ENCODE measurements around the gene TASOR2. TPM values are rescaled to one million over a fixed set of nuclear protein-coding genes. Genes with fewer than 3 reads are reported as not detected.

The TASOR2 gene
- total RNA-seq, 1 experiment from 2014 or later = 49.3 TPM

DNA sequence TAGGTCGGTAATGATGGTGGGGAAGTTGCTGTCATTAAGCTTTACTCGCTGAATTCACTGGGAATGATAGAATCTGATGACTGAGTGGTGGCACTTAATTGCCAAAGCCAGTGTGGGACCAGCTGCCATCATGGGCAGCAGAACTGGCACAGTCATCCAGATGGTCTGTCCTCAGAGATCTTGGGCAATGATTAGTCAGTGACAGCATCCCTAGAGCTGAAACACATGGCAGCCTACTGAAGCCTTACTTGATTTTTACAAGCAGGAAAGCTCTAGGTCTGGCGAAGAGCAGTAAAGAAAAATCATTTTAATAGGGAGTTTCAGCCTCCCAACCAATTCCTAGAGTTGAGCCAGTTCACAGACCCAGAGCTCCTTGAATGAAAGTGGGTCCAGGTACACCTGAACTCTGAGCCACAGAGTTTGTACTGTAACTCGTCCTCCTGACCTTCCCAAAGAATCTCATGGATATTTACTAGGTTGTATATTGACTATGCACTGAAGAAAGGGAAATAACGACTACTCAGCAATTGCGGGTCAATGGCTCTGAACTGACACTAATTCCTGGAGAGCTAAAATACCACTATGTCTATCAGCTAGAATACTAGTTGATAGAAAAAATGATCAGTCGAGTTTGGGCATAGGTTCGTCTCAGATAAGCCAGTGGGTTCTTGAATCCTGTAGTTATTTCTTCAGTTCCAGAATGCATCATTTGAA, 13.8 kb upstream of the TASOR2 start:
- no peak for DNase-seq (ENCODE audit: low read depth, low spot score)
- in situ Hi-C loops (cut with HindIII; ENCODE audit: low pct_unique_long_range_greater_than_20kb, low sequenced_read_pairs) = no loop called here

GRCh38 chr10:5678397-5679036, 6.1 kb upstream of the TASOR2 start:
- in situ Hi-C loops (cut with HindIII; ENCODE audit: low pct_unique_long_range_greater_than_20kb, low sequenced_read_pairs) = no loop called here
- no peak for DNase-seq (ENCODE audit: low read depth, low spot score)

GRCh38 chr10:5679037-5679435, 5.6 kb upstream of the TASOR2 start:
- DNase-seq (ENCODE audit: low read depth, low spot score) = no peak
- in situ Hi-C loops (cut with HindIII; ENCODE audit: low pct_unique_long_range_greater_than_20kb, low sequenced_read_pairs) = no loop called here

DNA sequence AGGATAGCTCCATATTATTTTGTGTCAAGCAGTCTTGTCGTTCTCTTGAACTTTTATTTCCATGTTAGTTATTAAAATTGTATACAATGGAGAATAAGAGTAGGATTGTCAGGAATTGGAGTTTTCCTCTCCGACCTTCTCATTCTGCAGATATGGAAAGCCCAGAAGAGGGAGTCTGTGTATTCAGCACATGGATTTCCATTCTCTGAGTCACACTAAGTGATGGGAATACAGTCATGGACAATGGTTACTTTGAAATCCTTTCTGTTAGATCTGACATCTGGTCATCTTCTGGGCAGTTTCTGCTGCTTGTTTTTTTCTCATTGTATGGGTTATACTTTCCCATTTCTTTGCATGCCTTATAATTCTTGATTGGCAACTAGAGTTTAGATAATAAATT, 5.0 kb upstream of the TASOR2 start:
- in situ Hi-C loops (cut with HindIII; ENCODE audit: low pct_unique_long_range_greater_than_20kb, low sequenced_read_pairs) = no loop called here

DNA sequence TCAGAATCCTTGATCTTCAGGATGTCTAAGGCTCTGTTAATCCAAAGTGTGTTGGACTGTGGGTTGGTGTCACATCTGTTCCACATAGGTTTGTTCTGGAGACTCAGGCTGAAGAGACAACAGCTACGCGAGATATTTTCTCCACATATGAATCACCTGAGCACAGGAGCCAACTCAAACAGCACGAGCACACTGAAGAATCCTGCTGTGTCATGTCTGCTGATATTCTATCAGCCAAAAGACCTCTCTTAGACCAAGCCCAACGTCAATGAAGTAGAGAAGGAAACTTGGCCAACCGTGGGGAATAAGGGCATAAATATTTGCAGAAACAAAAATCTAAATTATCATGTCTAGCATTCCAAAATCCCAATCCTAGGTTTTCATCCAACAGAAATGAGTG, 2.7 kb upstream of the TASOR2 start:
- in situ Hi-C loops (cut with HindIII; ENCODE audit: low pct_unique_long_range_greater_than_20kb, low sequenced_read_pairs) = no loop called here
- no peak for DNase-seq (ENCODE audit: low read depth, low spot score)

More for the DNA sequence above, 5.0 kb upstream of the TASOR2 start:
- peak; percentile 43 for DNase-seq (ENCODE audit: low read depth, low spot score)

- DNase-seq (ENCODE audit: low read depth, low spot score) = no peak
- in situ Hi-C loops (cut with HindIII; ENCODE audit: low pct_unique_long_range_greater_than_20kb, low sequenced_read_pairs) = no loop called here
These were observed 1.6 kb upstream of the TASOR2 start for GRCh38 chr10:5683065-5683464.

DNA sequence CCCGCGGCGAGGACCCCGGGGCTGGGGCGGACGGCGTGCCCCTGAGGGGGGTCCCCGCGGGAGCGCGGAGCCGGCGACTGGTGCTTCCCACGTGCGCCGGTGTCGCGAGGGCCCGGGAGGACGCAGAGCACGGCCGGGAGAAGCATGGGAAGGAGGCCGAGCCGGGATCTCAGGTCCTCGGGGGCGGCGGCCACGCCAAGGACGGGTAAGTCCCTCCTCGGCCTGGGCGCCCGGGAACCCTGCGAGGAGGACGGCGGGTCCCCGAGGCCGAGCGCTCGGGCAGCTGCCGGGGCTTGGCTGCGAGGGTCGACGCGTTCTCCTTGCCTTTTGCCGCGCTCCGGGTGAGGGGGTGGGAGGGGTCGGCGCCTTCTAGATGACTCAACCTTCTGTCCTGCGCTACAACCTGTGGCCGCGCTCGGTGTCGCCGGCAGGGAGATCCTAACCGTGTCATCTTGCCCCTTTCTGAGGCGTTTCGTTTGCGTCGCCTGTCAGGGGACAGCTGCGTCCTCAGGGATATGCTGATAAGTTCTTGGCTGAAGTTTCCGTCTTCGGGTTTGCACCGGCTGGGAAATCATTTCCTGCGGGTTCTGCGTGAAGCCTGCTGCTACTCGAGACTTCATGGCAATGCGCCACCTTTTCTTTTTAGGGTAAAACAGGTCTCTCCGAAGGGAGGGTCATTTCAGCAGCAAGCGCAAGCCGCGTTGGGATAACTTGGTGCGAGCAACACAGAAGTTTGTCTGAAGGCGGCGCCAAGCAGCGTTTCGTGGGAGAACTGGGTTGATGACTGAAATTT, 529 bp downstream of the TASOR2 start:
- in situ Hi-C loops (cut with HindIII; ENCODE audit: low pct_unique_long_range_greater_than_20kb, low sequenced_read_pairs) = no loop called here
- peak; percentile 66 for DNase-seq (ENCODE audit: low read depth, low spot score)

DNA sequence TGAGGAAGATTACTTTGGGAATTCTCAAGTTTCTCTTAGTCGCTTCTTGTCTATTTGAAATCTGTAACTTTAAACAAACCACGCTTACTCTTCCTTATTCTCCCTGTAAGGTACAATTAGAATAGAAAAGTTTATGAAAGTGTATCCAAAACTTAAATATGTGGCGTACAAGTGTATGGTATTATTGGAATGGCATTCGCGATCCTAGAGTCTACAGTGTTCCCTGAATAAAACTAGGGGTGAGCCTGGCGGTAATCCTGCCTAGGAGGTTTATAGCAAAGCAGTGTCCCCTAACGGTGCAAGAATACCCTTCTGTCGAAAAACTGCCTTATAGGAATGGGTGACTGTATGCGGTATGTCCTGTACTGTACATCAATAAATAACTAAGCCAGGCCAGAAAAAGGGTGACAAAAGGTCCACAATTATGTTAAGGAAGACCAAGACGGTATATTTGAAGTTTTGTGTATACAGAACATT, 1.2 kb downstream of the TASOR2 start:
- DNase-seq (ENCODE audit: low read depth, low spot score) = no peak
- in situ Hi-C loops (cut with HindIII; ENCODE audit: low pct_unique_long_range_greater_than_20kb, low sequenced_read_pairs) = no loop called here

GRCh38 chr10:5688587-5688986, 3.9 kb downstream of the TASOR2 start:
- DNase-seq (ENCODE audit: low read depth, low spot score) = no peak
- in situ Hi-C loops (cut with HindIII; ENCODE audit: low pct_unique_long_range_greater_than_20kb, low sequenced_read_pairs) = no loop called here

DNA sequence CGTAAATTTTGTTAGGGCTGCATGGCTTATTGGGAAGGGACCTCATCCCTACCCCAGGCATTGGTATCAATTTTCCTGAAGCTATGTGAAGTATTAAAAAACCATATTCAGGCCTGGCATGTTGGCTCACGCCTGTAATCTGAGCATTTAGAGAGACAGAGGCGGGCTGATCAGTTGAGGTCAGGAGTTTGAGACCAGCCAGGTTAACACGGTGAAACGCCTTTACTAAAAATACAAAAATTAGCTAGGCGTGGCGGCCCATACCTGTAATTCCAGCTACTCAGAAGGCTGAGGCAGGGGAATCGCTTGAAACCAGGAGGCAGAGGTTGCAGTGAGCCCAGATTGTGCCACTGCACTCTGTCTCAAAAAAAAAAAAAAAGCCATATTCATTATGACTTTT, 7.1 kb downstream of the TASOR2 start:
- DNase-seq (ENCODE audit: low read depth, low spot score) = no peak

GRCh38 chr10:5692461-5693358, 8.1 kb downstream of the TASOR2 start:
- DNase-seq (ENCODE audit: low read depth, low spot score) = peak; percentile 63
- in situ Hi-C loops (cut with HindIII; ENCODE audit: low pct_unique_long_range_greater_than_20kb, low sequenced_read_pairs) = no loop called here

More for the DNA sequence above, 7.1 kb downstream of the TASOR2 start:
- in situ Hi-C loops (cut with HindIII; ENCODE audit: low pct_unique_long_range_greater_than_20kb, low sequenced_read_pairs) = no loop called here

- DNase-seq (ENCODE audit: low read depth, low spot score) = no peak
These were observed 9.9 kb downstream of the TASOR2 start for GRCh38 chr10:5694573-5694972.

DNA sequence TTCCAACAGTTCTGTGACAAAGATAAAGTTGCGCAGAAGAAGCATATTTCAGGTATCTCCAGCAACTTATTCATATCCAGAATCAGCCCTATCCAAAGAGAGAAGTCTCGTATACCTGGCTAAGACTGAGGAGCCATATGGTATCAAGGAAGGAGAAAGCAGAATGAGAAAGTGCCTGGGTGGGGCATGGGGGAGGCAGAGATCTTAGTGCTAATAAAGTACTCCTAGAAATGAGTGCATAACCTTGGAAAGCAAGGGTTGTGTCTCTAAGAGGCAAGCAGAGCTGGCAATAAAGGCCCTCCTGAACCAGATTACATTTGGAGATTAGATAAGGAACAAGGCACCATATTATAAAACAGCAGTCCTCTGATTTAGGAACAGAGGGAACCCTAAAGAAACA, 12.7 kb downstream of the TASOR2 start:
- DNase-seq (ENCODE audit: low read depth, low spot score) = no peak
- in situ Hi-C loops (cut with HindIII; ENCODE audit: low pct_unique_long_range_greater_than_20kb, low sequenced_read_pairs) = no loop called here

More at GRCh38 chr10:5694573-5694972, 9.9 kb downstream of the TASOR2 start:
- in situ Hi-C loops (cut with HindIII; ENCODE audit: low pct_unique_long_range_greater_than_20kb, low sequenced_read_pairs) = no loop called here

GRCh38 chr10:5698062-5698461, 13.4 kb downstream of the TASOR2 start:
- in situ Hi-C loops (cut with HindIII; ENCODE audit: low pct_unique_long_range_greater_than_20kb, low sequenced_read_pairs) = no loop called here
- no peak for DNase-seq (ENCODE audit: low read depth, low spot score)

- no peak for DNase-seq (ENCODE audit: low read depth, low spot score)
- in situ Hi-C loops (cut with HindIII; ENCODE audit: low pct_unique_long_range_greater_than_20kb, low sequenced_read_pairs) = no loop called here
These were observed 23.7 kb downstream of the TASOR2 start for GRCh38 chr10:5708356-5708755.

DNA sequence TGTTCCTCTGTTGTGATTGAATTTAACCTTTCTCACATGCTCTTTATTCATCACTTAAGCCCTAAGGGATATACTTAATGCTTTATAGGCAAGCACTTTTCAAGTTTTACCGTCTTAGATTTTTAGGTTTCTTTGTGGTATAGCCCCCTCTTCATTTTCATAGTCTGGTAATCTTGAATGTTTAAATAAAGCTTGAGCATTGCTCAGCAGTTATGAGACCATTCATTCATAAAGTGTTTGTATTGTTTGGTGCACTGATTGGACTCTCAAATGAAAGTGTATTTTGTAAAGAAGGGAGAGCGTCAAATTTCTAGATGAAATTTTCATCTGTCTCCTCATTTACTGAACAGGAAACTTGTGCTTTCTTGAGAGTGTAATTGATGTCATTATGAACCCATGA, 25.2 kb downstream of the TASOR2 start:
- in situ Hi-C loops (cut with HindIII; ENCODE audit: low pct_unique_long_range_greater_than_20kb, low sequenced_read_pairs) = no loop called here
- DNase-seq (ENCODE audit: low read depth, low spot score) = no peak

DNA sequence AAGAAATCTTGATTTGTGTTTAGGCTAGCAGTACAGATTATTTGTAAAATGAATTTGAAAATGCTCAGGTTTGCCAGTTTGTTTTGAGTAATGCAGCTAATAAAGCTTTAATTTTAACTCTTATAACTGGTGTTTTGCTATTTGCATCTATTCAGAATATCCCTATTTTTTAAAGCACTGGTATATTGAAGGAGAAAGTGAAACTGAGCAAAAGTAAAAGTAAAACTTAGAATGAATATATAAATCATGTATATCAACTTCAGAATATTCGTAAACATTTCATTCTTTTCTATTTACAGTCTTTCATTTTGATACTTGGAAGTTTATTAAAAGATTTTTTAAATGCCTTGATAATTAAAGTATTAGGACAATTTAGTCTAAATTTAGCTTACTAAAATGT, 26.2 kb downstream of the TASOR2 start:
- DNase-seq (ENCODE audit: low read depth, low spot score) = no peak
- in situ Hi-C loops (cut with HindIII; ENCODE audit: low pct_unique_long_range_greater_than_20kb, low sequenced_read_pairs) = no loop called here

DNA sequence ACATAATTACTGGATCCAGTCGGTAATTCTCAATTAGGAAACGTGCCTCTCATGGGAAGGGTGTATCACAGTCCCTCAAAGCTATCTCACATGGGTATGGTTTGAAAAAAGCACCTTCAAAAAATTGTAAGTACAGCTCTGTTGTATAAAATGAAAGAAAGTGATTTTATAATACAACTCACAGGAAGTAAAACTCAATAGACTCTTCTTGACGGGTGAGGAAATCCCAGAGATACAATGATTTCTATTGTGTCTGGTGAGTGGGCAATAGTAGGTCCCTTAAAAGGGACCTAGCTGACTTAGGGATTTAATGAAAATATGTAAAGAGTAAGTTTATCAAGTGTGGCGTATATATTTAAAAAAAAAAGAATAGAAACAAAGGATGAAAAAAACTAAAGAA, 27.0 kb downstream of the TASOR2 start:
- peak; percentile 76 for DNase-seq (ENCODE audit: low read depth, low spot score)
- in situ Hi-C loops (cut with HindIII; ENCODE audit: low pct_unique_long_range_greater_than_20kb, low sequenced_read_pairs) = no loop called here

Data from SK-MEL-5 (cell line).